T-helper 2 cell treated with Interferon-gamma antibody and Interleukin-4, amounts not matched to agents 5 μg/mL and 100 μg/mL, for 36 hours (primary cell): ENCODE measurements around the gene CEP57L1.

Source experiments
- DNase-seq: peaks from one replicate; pipeline ENCODE4 v3.0.0; 2021; ENCODE audit warnings: low spot score
- H3K27ac Mint-ChIP-seq: one replicate; pipeline ENCODE4 v1.8.0; 2021; ENCODE audit warnings: mild to moderate bottlenecking, mixed read lengths
- H3K27me3 Mint-ChIP-seq: one replicate; pipeline ENCODE4 v1.8.0; 2021; ENCODE audit warnings: low read depth, mixed read lengths
- H3K36me3 Mint-ChIP-seq: one replicate; pipeline ENCODE4 v1.8.0; 2021; ENCODE audit warnings: low read depth, mixed read lengths
- H3K4me1 Mint-ChIP-seq: one replicate; pipeline ENCODE4 v1.8.0; 2021; ENCODE audit warnings: low read depth, mixed read lengths
- H3K4me3 Mint-ChIP-seq: one replicate; pipeline ENCODE4 v1.8.0; 2022; ENCODE audit warnings: mild to moderate bottlenecking, moderate library complexity, mixed read lengths
- H3K9me3 Mint-ChIP-seq: one replicate; pipeline ENCODE4 v1.8.0; 2021; ENCODE audit warnings: mixed read lengths

Gene CEP57L1

DNA sequence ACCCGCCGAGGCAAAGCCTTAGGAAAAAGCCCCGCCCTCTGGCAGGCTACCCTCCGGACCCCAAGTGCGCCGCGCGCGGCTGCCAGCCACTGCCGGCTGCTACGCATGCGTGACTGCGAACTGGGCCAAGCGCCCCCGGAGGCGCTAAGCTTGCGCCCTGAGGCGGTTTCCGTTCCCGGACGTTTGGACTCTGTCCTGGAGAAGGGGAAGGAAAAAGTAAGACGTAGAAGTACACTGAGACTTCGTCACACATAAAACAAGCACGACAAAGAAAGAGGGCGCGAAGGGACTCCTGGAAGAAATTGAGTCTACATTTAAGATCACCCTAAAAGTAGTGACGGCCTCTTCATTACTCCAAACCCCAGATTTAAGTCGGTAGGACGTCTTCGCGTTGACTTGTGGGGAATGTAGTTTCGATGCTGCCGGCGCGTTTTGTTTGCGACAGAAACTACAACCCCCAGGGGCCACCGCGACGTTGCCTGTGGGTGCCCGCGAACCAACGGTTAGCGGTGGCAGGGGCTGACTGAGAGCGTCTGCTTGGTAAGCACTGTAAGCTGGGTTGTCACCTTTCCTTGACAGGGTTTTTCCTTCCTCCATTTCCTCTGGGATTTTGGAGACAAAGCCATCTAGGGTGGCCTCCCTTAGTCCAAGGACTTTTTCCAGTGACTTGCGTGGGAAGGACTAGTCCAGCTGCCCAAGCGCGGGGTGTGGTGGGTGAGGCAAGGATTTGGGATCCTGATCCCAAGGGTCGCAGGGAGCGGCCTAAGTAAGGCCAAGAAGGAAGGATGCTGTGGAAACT is at the start of gene CEP57L1:
Gene CEP57L1 (plus strand): TSS at position 472 of the 799 bp plus-strand sequence. CDS start 49,715 bp downstream, outside the sequence.
- peak within 1 kb of the TSS; percentile 95 for H3K4me3 Mint-ChIP-seq
- peak within 1 kb of the TSS; percentile 99 for H3K27ac Mint-ChIP-seq
- H3K27me3 Mint-ChIP-seq, result no peaks in the 10 kb centered on the region
- H3K9me3 Mint-ChIP-seq, result no peaks in the 10 kb centered on the region
- peaks cover 40% of the 10 kb centered on the region for H3K4me1 Mint-ChIP-seq
- H3K36me3 Mint-ChIP-seq, result peaks cover 14% of the 10 kb centered on the region
- peak; percentile 96 for DNase-seq

DNA sequence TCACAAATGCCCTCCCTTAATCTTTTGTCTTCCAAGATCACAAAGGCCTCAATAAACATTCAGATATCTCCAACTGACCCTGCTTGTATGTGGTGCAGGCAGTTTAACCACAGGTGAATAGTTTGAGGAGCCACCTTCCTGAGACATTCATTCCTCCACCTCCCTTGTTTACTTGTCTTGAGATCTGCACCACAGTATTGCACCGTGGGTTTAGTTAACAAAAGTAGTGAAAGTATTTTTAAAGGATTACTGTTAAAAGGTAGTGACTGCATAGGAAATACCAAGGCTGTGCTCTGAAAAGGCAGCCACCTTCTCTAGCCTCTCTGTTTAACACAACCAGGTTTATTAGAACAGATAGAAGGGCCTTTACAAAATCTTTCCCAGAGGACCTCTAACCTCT is 47.1 kb upstream of the CEP57L1 start:
- Mint-ChIP-seq H3K4me1 (peaks cover 9% of the 10 kb centered on the region), H3K4me3 (no peak overlapping the region), H3K27me3 (peaks cover 10% of the 10 kb centered on the region), H3K27ac (no peak overlapping the region), H3K36me3 (peaks cover 4% of the 10 kb centered on the region), H3K9me3 (no peaks in the 10 kb centered on the region)
- no peak for DNase-seq

DNA sequence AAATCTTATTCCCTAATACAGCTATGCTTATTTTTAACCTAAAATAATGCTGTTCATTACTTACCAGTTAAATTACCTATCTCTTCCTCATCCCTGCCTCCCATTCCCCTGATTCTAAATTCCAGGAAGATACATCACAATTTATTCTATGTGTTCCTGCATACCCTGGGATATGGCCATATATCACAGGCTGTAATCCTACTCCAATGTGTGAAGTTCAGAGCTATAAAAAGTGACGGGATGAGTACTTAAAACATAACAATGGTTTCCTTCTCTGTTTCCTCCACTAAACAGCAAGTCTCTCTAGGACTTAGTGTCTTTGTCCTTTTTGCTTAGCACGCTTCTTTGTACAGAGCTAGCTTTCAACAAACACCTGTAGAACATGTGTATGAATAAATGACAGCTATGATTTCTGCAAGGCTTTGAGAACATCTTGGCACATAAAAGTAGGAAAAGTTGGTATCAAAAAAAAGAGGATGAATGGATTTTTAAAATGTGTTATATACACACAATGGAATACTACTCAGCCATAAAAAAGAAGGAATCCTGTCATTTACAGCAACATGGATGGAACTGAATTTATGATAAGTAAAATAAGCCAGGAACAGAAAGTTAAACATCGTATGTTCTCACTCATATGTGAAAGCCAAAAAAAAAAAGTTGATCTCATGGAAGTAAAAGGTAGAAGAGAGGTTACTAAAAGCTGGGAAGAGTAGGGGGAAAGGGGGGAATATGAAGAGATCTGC is 46.5 kb upstream of the CEP57L1 start:
- H3K27me3 Mint-ChIP-seq, result peaks cover 8% of the 10 kb centered on the region
- no peaks in the 10 kb centered on the region for H3K9me3 Mint-ChIP-seq
- peaks cover 9% of the 10 kb centered on the region for H3K4me1 Mint-ChIP-seq
- H3K4me3 Mint-ChIP-seq, result no peak overlapping the region
- H3K36me3 Mint-ChIP-seq, result peaks cover 4% of the 10 kb centered on the region
- DNase-seq, result no peak
- no peak overlapping the region for H3K27ac Mint-ChIP-seq

DNA sequence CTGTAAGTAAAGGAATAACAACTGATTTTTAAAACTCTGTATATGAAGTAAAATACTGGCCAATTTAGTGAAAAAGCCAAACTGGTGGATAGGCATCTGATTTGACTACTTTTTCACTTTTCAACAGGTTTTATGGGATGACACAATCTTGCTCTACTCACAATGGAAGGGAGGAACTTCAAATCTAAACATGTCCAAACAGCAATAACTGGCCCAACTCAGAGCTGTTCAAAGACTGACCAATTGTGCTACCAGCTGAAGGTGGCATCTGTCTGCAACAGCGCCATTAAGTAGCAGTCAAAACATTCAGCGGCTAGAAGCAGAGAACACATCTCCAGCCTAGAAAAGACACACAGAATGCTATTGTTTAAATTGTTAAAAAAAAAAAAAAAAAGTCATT is 45.3 kb upstream of the CEP57L1 start:
- H3K27ac Mint-ChIP-seq, result no peak overlapping the region
- H3K4me1 Mint-ChIP-seq, result peaks cover 9% of the 10 kb centered on the region
- no peak overlapping the region for H3K4me3 Mint-ChIP-seq
- no peaks in the 10 kb centered on the region for H3K9me3 Mint-ChIP-seq
- no peak for DNase-seq
- peaks cover 8% of the 10 kb centered on the region for H3K27me3 Mint-ChIP-seq
- peaks cover 4% of the 10 kb centered on the region for H3K36me3 Mint-ChIP-seq

DNA sequence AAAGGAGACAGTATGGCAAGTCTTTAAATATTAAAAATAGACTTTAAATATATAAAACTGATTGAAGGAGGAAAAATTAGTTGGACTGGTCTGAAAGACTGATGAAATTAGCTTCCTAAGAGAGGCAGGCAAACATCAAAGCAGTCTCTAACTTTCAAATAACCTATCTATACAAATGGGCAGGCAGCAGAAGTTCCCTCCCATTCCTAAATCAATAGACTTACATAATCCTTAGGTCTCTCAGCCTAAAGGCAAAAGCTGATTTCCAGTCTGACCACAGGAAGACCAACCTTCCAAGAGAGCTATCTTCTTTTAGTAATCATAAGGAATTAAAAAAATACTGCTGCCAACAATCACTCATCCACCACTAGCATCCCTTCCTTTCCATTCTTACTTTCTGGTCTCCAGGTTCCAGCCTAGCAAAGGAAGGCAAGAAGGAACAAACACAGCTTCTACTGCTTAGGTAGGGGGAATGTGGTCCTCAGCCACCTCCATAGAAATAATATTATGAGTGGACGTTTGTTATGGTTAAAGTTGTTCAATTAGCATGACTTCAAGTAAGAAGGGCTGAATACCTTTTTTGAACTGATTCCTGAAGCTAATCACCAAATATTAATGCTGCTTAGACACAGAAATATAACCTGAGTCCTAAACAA is 44.7 kb upstream of the CEP57L1 start:
- Mint-ChIP-seq H3K36me3 (peaks cover 4% of the 10 kb centered on the region), H3K27me3 (peaks cover 10% of the 10 kb centered on the region), H3K9me3 (no peaks in the 10 kb centered on the region), H3K27ac (no peak overlapping the region), H3K4me1 (peaks cover 9% of the 10 kb centered on the region), H3K4me3 (no peak overlapping the region)
- DNase-seq, result no peak

DNA sequence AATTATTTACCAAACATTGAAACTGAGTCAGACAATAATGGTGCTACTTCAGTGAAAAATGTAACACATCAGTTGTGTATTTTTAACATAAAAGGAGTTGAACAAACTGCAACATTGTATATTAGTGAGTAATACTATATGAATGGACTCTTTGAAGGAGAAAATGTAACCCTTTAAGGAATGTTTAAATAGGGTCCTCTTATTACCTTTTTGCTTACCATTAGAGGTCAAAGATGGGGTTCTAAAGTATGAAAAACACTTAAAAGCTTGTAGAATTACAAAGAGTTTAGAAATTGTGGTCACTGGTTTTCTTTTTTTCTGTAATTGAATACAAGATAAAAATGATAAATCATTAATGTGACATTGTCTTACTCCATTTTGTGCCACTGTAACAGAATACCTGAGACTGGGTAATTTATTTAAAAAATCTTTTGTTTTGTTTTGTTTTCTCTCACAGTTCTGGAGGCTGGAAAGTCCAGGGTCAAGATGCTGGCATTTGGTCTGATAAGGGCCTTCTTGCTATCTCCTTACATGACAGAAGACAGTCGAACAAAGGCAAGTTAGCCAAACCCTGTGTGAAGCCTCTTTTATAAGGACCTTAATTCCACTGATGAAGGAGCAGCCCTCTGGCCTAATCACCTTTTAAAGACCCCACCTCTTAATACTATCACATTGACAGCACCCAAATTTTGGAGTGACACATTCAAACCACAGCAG is 43.8 kb upstream of the CEP57L1 start:
- no peak overlapping the region for H3K27ac Mint-ChIP-seq
- peaks cover 4% of the 10 kb centered on the region for H3K36me3 Mint-ChIP-seq
- H3K4me1 Mint-ChIP-seq, result peaks cover 9% of the 10 kb centered on the region
- no peaks in the 10 kb centered on the region for H3K9me3 Mint-ChIP-seq
- peaks cover 10% of the 10 kb centered on the region for H3K27me3 Mint-ChIP-seq
- H3K4me3 Mint-ChIP-seq, result no peak overlapping the region
- no peak for DNase-seq

DNA sequence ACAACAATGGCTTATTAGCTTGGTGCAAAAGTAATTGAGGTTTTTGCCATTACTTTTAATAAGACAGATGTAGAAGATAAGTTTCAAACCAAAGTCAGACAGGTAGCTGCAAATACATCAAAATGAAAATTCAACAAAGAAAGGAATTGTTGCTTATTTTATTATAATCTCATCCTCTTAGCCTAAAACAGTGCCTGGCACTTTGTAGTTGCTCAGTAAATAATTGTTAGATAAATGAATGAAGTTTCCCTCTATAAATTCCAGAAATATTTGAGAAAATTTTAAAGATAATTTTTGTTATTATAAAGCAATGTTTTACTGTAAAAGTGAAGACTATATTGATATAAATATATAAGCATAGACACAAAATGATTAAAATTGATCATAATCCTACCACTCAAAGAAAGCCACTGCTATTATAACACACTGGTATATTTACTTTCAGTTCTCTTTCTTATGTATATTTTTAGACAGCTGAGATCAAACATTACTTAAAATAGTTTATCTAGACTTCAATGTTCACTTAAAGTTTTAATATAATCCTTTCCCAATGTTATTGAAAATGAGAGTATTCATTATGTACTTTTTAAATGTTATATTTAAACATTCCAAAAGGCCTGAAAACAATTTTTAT is 43.2 kb upstream of the CEP57L1 start:
- H3K4me3 Mint-ChIP-seq, result no peak overlapping the region
- no peak for DNase-seq
- H3K4me1 Mint-ChIP-seq, result peaks cover 9% of the 10 kb centered on the region
- H3K27ac Mint-ChIP-seq, result no peak overlapping the region
- H3K36me3 Mint-ChIP-seq, result peaks cover 4% of the 10 kb centered on the region
- peaks cover 10% of the 10 kb centered on the region for H3K27me3 Mint-ChIP-seq
- no peaks in the 10 kb centered on the region for H3K9me3 Mint-ChIP-seq

DNA sequence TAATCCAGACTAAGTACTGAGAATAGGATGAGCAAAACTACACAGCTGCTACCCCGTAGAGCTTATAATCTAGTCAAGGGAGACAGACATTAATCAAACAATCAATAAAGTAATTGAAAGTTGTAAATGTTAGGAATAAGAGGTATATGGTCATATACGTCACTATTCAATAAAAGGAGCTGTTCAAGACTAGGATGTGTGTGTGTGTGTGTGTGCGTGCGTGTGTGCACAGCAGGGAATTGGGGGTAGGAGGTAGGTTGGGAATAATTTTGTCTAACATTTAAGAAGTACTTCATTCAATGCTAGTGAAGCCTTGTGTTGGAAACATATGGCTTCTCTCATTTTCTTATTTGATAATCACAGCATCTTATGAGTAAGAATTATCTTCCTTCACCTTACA is 42.5 kb upstream of the CEP57L1 start:
- Mint-ChIP-seq H3K27ac (no peak overlapping the region), H3K27me3 (peaks cover 10% of the 10 kb centered on the region), H3K4me1 (peaks cover 9% of the 10 kb centered on the region), H3K9me3 (no peaks in the 10 kb centered on the region), H3K36me3 (peaks cover 4% of the 10 kb centered on the region), H3K4me3 (no peak overlapping the region)
- DNase-seq, result no peak

DNA sequence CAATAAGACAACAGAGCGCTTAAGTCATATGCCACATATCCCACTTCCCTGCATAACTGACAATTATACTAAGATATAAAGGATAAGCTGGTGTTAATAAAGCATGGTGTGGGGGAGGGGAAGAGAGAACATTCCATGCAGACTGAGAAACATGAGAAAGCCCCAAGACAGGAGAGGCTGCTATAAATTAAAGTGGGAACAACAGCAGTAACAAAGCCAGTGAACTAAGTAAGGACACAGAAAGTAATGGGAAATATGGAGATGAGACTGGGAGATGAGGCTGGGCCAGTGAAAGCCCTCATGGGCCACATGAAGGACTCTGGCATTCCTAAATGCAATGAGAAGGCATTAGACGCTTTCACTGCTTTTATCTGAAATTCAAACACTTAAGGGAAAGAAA is 42.0 kb upstream of the CEP57L1 start:
- Mint-ChIP-seq H3K4me3 (no peak overlapping the region), H3K9me3 (no peaks in the 10 kb centered on the region), H3K4me1 (peaks cover 6% of the 10 kb centered on the region), H3K27me3 (peaks cover 10% of the 10 kb centered on the region), H3K27ac (no peak overlapping the region), H3K36me3 (peaks cover 4% of the 10 kb centered on the region)
- DNase-seq, result no peak

DNA sequence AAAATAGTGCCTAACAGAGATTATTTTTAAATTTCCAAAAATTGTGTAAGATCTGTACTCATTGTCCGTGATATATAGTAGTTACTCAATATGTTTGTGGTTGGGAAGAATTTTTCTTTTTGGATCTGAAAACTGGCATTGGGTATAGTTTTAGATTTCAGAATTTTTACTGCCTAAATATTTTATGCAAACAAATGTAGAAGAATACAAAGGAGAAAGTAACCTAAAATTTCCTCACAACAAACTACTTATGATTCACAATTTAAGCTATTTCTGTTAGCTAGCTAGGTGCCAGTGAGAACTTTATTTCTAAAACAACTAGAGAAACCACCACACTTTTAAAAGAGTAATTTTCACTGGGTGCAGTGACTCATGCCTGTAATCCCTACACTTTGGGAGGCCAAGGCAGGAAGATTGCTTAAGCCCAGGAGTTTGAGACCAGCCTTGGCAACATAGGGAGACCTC is 39.5 kb upstream of the CEP57L1 start:
- Mint-ChIP-seq H3K9me3 (no peaks in the 10 kb centered on the region), H3K4me3 (no peak overlapping the region), H3K27ac (no peak overlapping the region), H3K27me3 (peaks cover 7% of the 10 kb centered on the region), H3K36me3 (no peaks in the 10 kb centered on the region), H3K4me1 (peaks cover 14% of the 10 kb centered on the region)
- no peak for DNase-seq

DNA sequence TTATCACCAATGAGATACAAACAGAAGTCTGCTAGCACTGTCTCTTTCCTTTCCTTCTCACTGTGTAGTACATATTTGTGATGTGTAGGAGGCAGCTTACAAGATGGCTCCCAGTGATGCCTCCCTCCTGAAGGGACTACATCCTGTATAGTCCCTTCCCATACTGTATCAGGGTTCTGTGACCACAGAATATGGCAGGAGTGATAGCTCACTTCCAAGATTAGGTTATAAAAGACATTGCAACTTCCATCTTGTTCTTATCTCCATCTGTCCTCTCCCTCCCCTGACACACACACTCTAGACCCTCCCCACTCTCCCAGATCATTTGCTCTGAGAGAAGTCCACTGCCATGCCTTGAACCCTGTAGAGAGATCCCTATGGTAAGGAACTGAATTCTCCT is 38.6 kb upstream of the CEP57L1 start:
- no peaks in the 10 kb centered on the region for H3K36me3 Mint-ChIP-seq
- no peak overlapping the region for H3K27ac Mint-ChIP-seq
- no peaks in the 10 kb centered on the region for H3K9me3 Mint-ChIP-seq
- peaks cover 14% of the 10 kb centered on the region for H3K4me1 Mint-ChIP-seq
- no peak overlapping the region for H3K4me3 Mint-ChIP-seq
- peaks cover 7% of the 10 kb centered on the region for H3K27me3 Mint-ChIP-seq
- no peak for DNase-seq

DNA sequence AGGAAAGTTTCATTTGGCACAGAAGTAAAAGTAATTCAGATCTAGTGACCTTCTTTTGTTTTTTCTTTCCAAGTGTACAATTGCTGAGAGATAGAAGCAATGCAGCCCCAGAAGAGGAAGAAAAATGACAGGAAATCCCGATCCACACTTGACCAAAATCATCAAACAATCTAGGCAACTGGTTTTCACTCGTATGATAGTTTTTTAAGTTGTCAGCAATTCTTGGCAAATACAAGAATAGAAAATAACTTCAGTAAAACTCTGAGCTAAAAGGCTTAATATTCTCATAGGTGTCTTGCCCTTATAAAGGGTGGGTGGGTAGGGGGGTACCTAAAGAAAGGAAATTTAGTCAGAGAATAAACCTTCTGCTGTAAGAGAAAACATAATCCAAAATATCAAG is 36.7 kb upstream of the CEP57L1 start:
- no peaks in the 10 kb centered on the region for H3K9me3 Mint-ChIP-seq
- H3K27ac Mint-ChIP-seq, result no peak overlapping the region
- DNase-seq, result no peak
- H3K27me3 Mint-ChIP-seq, result peaks cover 2% of the 10 kb centered on the region
- H3K4me1 Mint-ChIP-seq, result peaks cover 18% of the 10 kb centered on the region
- no peaks in the 10 kb centered on the region for H3K36me3 Mint-ChIP-seq
- H3K4me3 Mint-ChIP-seq, result no peak overlapping the region

DNA sequence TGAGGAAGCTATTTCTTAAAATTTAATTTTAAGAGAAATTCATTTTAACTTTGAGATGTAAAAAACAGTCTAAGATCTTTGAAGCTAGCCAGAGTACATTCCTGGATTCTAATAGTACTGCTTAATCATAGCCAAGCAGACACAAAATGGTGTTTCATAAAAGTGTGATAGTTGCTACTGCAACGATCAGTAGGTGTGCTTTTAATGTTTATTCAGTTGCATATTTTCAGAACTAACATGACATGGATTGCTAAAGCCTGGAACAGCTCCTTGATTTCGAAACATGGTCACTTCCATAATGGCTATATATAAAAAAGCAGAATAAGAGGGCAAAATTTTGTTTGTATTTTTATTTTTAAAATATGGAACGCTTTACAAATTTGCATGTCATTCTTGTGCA is 36.2 kb upstream of the CEP57L1 start:
- Mint-ChIP-seq H3K9me3 (no peaks in the 10 kb centered on the region), H3K27me3 (peaks cover 4% of the 10 kb centered on the region), H3K4me3 (no peak overlapping the region), H3K27ac (no peak overlapping the region), H3K4me1 (peaks cover 19% of the 10 kb centered on the region), H3K36me3 (no peaks in the 10 kb centered on the region)
- no peak for DNase-seq
